GM12878 (cell line): ENCODE data around the gene IGFL3. TPM values are rescaled to one million over a fixed set of nuclear protein-coding genes. Genes with fewer than 3 reads are reported as not detected.

Experiments used
- ATAC-seq: fragments of 200-7000 bp; cut with Tn5 transposase; 3 replicates; pipeline ENCODE4 v1.9.1; 2020; ENCODE audit warnings: mild to moderate bottlenecking, moderate library complexity
- BruUV-seq: library from RNA; stranded (reverse); fragments of 400-500 nt; replicated peaks from 2 replicates; lab custom pipeline; 2021; lab: Mats Ljungman, UMichigan
- CTCF ChIA-PET: fragments of 300-600 bp; sonication (Branson Sonifier 250); formaldehyde crosslinking; extraction: SDS; loops from one replicate; lab custom pipeline; 2021; ENCODE audit warnings: inconsistent platforms; lab: Yijun Ruan, JAX
- POLR2A ChIA-PET: fragments of 350-600 bp; formaldehyde crosslinking; extraction: SDS; loops from one replicate; lab custom pipeline; 2021; ENCODE audit warnings: inconsistent platforms; lab: Charles Lee
- RAD21 ChIA-PET: fragments of 300-600 bp; sonication (Branson Sonifier 250); formaldehyde crosslinking; loops from one replicate; lab custom pipeline; 2023; ENCODE audit warnings: antibody characterized with exemption; ENCODE audit not compliant: unreplicated experiment; lab: Charles Lee
- SMC1A ChIA-PET: fragments of 300-600 bp; sonication (Branson Sonifier 250); formaldehyde crosslinking; loops from one replicate; lab custom pipeline; 2023; ENCODE audit not compliant: unreplicated experiment, uncharacterized antibody; lab: Charles Lee
- DNase-seq: peaks from one replicate; pipeline ENCODE4 v3.0.0-alpha.2; 2011; ENCODE audit warnings: low read depth, low spot score
- FAIRE-seq: peaks from 3 replicates; lab custom pipeline; 2011; peaks lifted over from hg19 to GRCh38; lab: Jason Lieb, UNC
- H2AFZ ChIP-seq: 2 replicates; pipeline ENCODE4 v1.6.0; 2011; ENCODE audit warnings: low read depth, low read length, control low read depth; ENCODE audit not compliant: control insufficient read depth
- H3K27ac ChIP-seq: 2 replicates; pipeline ENCODE4 v1.5.1; 2011; ENCODE audit warnings: control low read depth; ENCODE audit not compliant: control insufficient read depth, insufficient read depth
- H3K27me3 ChIP-seq, 2 experiments: replicated peaks in 1 of 2; 2 replicates each; pipeline versions ENCODE4 v1.6.0 to v1.6.1; 2011; ENCODE audit warnings: low read length in 1 of 2; ENCODE audit not compliant: control insufficient read depth in 2 of 2, insufficient read depth in 2 of 2
- H3K36me3 ChIP-seq, 2 experiments: 2 replicates each; pipeline ENCODE4 v1.5.1; 2011; ENCODE audit warnings: low read length in 1 of 2; ENCODE audit not compliant: control insufficient read depth in 2 of 2, insufficient read depth in 2 of 2
- H3K4me1 ChIP-seq: 2 replicates; pipeline ENCODE4 v1.6.1; 2011; ENCODE audit warnings: mild to moderate bottlenecking, low read length, moderate library complexity, mixed read lengths; ENCODE audit not compliant: control insufficient read depth, insufficient read depth
- H3K4me2 ChIP-seq: 2 replicates; pipeline ENCODE4 v1.6.0; 2011; ENCODE audit warnings: control low read depth; ENCODE audit not compliant: control insufficient read depth, insufficient read depth
- H3K4me3 ChIP-seq: fragments of 200-600 bp; sonication (generic); 2 replicates; pipeline ENCODE4 v1.5.1; 2016
- H3K79me2 ChIP-seq: 2 replicates; pipeline ENCODE4 v1.6.0; 2011; ENCODE audit warnings: low read length; ENCODE audit not compliant: control insufficient read depth, insufficient read depth
- H3K9ac ChIP-seq: 2 replicates; pipeline ENCODE4 v1.8.0; 2011; ENCODE audit warnings: low read length, control low read depth, mixed read lengths; ENCODE audit not compliant: control insufficient read depth, insufficient read depth
- H3K9me3 ChIP-seq: replicated peaks from 3 replicates; pipeline ENCODE4 v1.5.1; 2011; ENCODE audit warnings: mild to moderate bottlenecking, low read length; ENCODE audit not compliant: control insufficient read depth, insufficient read depth
- H4K20me1 ChIP-seq: 2 replicates; pipeline ENCODE4 v1.6.0; 2011; ENCODE audit not compliant: control insufficient read depth, insufficient read depth
- BRCA1 ChIP-seq: IDR thresholded peaks from 2 replicates; pipeline ENCODE4 v1.6.1; 2011; ENCODE audit warnings: low read depth, low read length, improper control_type of control experiment
- CBFB ChIP-seq: IDR thresholded peaks from 2 replicates; pipeline ENCODE4 v1.6.1; 2016; ENCODE audit warnings: antibody characterized with exemption, low read depth
- CEBPB ChIP-seq, 2 experiments: fragments of 150-350 bp in 1 of 2; IDR thresholded peaks; 2 replicates each; pipeline ENCODE4 v1.6.1; 2012 to 2014; ENCODE audit warnings: low read depth in 2 of 2, low read length in 2 of 2, borderline replicate concordance in 1 of 2, inconsistent platforms in 1 of 2
- CREB1 ChIP-seq: IDR thresholded peaks from 2 replicates; pipeline ENCODE4 v1.6.1; 2012; ENCODE audit warnings: low read depth, mild to moderate bottlenecking, inconsistent platforms
- EED ChIP-seq: sonication (generic); IDR thresholded peaks from 2 replicates; pipeline ENCODE4 v1.6.1; 2016; ENCODE audit warnings: antibody characterized with exemption, low read depth
- ELK1 ChIP-seq: IDR thresholded peaks from 2 replicates; pipeline ENCODE4 v1.6.1; 2012; ENCODE audit warnings: low read depth, low read length, improper control_type of control experiment
- ESRRA ChIP-seq: IDR thresholded peaks from 2 replicates; pipeline ENCODE4 v1.6.1; 2012; ENCODE audit warnings: mild to moderate bottlenecking, low read length, improper control_type of control experiment
- GABPA ChIP-seq: IDR thresholded peaks from 2 replicates; pipeline ENCODE4 v1.6.1; 2014; ENCODE audit warnings: antibody characterized with exemption, low read depth, mild to moderate bottlenecking, inconsistent platforms
- MXI1 ChIP-seq: fragments of 150-350 bp; IDR thresholded peaks from 2 replicates; pipeline ENCODE4 v1.6.1; 2011; ENCODE audit warnings: low read depth, mild to moderate bottlenecking, inconsistent platforms, low read length, improper control_type of control experiment
- NBN ChIP-seq: fragments of 450-650 bp; IDR thresholded peaks from 2 replicates; pipeline ENCODE4 v1.6.1; 2016
- PAX8 ChIP-seq: fragments of 450-650 bp; IDR thresholded peaks from 2 replicates; pipeline ENCODE4 v1.6.1; 2017; ENCODE audit warnings: mild to moderate bottlenecking, moderate library complexity
- SMAD5 ChIP-seq: IDR thresholded peaks from 2 replicates; pipeline ENCODE4 v1.6.1; 2016; ENCODE audit warnings: antibody characterized with exemption, low read depth
- TARDBP ChIP-seq: IDR thresholded peaks from 2 replicates; pipeline ENCODE4 v1.6.1; 2016; ENCODE audit warnings: borderline replicate concordance
- YBX1 ChIP-seq: fragments of 450-650 bp; IDR thresholded peaks from 2 replicates; pipeline ENCODE4 v1.6.1; 2016; ENCODE audit warnings: antibody characterized with exemption
- WGBS: methylation state at CpG from one replicate; pipeline ENCODE4 v1.1.6; 2016; ENCODE audit warnings: low lambda C conversion rate; ENCODE audit not compliant: insufficient replicate concordance, insufficient coverage; ENCODE audit errors: missing lambda C conversion rate; 5-methylcytosine and 5-hydroxymethylcytosine counted together
- in situ Hi-C: fragments of 300-500 bp; cut with MboI; formaldehyde crosslinking; loops from 9 replicates; pipeline ENCODE4 v1.14.3; 2018; ENCODE audit warnings: mixed read lengths
- intact Hi-C: fragments of 100-400 bp; cut with micrococcal nuclease; formaldehyde crosslinking; loops from one replicate; pipeline ENCODE4 v1.14.2; 2022; ENCODE audit not compliant: unreplicated experiment
- polyA plus RNA-seq, 11 experiments: library from polyadenylated mRNA; depleted of rRNA in 4 of 11; unstranded in 6 of 11; stranded (reverse) in 5 of 11; fragments of >200 nt; fragmentation: Nextera tagmentation in 4 of 11; fragmentation: Illumina TruSeq in 1 of 11; extraction: Ambion mirVana in 4 of 11; extraction: Trizol in 1 of 11; gene quantifications; 1 replicate in 1 of 11; 2 replicates in 10 of 11; pipeline versions ENCODE4 v1.2.1 to v1.2.3, GENCODE V29; 2011 to 2016; ENCODE audit warnings: inconsistent platforms in 2 of 11, missing spikeins in 2 of 11, low read depth in 1 of 11
- total RNA-seq, 4 experiments: library from RNA; depleted of rRNA in 3 of 4; stranded (reverse); fragments of >200 nt in 3 of 4; fragmentation: Illumina TruSeq in 1 of 4; extraction: Trizol in 1 of 4; gene quantifications; 2 replicates each; pipeline versions ENCODE4 v1.2.1 to v1.2.3, GENCODE V29; 2013 to 2021
- TF ChIP-seq, protein P1 (sequence below): IDR thresholded peaks from 2 replicates; pipeline ENCODE4 v1.6.1; 2012; ENCODE audit warnings: low read length, inconsistent platforms
- TF ChIP-seq, protein P2 (sequence below): fragments of 450-650 bp; IDR thresholded peaks from 2 replicates; pipeline ENCODE4 v1.6.1; 2017; ENCODE audit warnings: mild to moderate bottlenecking, moderate library complexity

Gene IGFL3
- total and polyA plus RNA-seq, 10 of the 15 experiments (the other 5 are each of a cell fraction or from before 2014, with no cell fraction given), result not detected

DNA sequence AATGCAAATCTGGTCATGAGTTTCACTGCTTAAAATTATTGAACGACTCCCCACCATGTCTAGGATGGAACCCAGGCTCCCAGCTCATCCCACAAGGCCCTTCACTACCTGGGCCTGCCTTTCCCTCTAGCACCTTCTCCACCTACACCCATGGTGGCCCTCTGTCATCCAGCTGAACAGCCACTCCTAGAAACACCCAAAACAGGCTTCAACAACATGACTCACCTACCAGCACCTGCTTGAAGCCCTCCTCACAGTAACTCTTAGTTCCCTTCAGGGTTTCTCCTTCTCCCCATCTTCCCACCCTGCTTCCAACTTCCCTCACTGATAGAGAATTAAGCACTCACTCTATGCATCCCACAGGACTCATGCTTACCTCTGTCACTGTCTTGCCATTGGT, 16.9 kb upstream of the IGFL3 start:
- in situ Hi-C loops (no loop called here), intact Hi-C loops (no loop called here)
- SMC1A ChIA-PET, result no interaction called here
- Histone ChIP-seq H3K4me3 (no peak overlapping the region), H3K9me3 (no peaks in the 10 kb centered on the region), H3K4me2 (no peak overlapping the region), H3K36me3 (no peaks in the 10 kb centered on the region), H3K9ac (no peak overlapping the region), H3K27me3 (peaks cover 0 to 4% of the 10 kb centered on the region in 2 experiments; a peak in 1 of 4 replicates), H3K27ac (no peak overlapping the region), H4K20me1 (no peaks in the 10 kb centered on the region), H3K4me1 (no peaks in the 10 kb centered on the region), H2AFZ (no peak overlapping the region), H3K79me2 (no peaks in the 10 kb centered on the region)
- FAIRE-seq, result no peak
- CTCF ChIA-PET, result no interaction called here
- POLR2A ChIA-PET, result no interaction called here
- TF ChIP-seq CBFB, result no peak
- TF ChIP-seq GABPA, result no peak
- TF ChIP-seq ELK1, result no peak
- TF ChIP-seq PAX8, result no peak
- no peak for TF ChIP-seq CREB1
- TF ChIP-seq SMAD5, result no peak
- no peak for TF ChIP-seq TARDBP
- no peak for TF ChIP-seq ESRRA
- TF ChIP-seq, protein P1, sequence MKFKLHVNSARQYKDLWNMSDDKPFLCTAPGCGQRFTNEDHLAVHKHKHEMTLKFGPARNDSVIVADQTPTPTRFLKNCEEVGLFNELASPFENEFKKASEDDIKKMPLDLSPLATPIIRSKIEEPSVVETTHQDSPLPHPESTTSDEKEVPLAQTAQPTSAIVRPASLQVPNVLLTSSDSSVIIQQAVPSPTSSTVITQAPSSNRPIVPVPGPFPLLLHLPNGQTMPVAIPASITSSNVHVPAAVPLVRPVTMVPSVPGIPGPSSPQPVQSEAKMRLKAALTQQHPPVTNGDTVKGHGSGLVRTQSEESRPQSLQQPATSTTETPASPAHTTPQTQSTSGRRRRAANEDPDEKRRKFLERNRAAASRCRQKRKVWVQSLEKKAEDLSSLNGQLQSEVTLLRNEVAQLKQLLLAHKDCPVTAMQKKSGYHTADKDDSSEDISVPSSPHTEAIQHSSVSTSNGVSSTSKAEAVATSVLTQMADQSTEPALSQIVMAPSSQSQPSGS, result no peak
- no peak for TF ChIP-seq NBN
- TF ChIP-seq BRCA1, result no peak
- no peak for TF ChIP-seq CEBPB (IDR thresholded peaks at IDR 0.05; ENCODE audit: borderline replicate concordance in 1 of 2, low read depth in 2 of 2, low read length in 2 of 2)
- no peak for TF ChIP-seq YBX1
- no peak for TF ChIP-seq MXI1
- no peak for TF ChIP-seq EED
- TF ChIP-seq, protein P2, sequence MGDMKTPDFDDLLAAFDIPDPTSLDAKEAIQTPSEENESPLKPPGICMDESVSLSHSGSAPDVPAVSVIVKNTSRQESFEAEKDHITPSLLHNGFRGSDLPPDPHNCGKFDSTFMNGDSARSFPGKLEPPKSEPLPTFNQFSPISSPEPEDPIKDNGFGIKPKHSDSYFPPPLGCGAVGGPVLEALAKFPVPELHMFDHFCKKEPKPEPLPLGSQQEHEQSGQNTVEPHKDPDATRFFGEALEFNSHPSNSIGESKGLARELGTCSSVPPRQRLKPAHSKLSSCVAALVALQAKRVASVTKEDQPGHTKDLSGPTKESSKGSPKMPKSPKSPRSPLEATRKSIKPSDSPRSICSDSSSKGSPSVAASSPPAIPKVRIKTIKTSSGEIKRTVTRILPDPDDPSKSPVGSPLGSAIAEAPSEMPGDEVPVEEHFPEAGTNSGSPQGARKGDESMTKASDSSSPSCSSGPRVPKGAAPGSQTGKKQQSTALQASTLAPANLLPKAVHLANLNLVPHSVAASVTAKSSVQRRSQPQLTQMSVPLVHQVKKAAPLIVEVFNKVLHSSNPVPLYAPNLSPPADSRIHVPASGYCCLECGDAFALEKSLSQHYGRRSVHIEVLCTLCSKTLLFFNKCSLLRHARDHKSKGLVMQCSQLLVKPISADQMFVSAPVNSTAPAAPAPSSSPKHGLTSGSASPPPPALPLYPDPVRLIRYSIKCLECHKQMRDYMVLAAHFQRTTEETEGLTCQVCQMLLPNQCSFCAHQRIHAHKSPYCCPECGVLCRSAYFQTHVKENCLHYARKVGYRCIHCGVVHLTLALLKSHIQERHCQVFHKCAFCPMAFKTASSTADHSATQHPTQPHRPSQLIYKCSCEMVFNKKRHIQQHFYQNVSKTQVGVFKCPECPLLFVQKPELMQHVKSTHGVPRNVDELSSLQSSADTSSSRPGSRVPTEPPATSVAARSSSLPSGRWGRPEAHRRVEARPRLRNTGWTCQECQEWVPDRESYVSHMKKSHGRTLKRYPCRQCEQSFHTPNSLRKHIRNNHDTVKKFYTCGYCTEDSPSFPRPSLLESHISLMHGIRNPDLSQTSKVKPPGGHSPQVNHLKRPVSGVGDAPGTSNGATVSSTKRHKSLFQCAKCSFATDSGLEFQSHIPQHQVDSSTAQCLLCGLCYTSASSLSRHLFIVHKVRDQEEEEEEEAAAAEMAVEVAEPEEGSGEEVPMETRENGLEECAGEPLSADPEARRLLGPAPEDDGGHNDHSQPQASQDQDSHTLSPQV, result no peak
- no peak for DNase-seq
- 0% methylated on average over 1 of the region's 1 CpG for WGBS
- ATAC-seq, result no peak
- RAD21 ChIA-PET, result no interaction called here
- no TSS peak for BruUV-seq
